ENCODE results near the gene ITGA4. TPM values are rescaled to one million over a fixed set of nuclear protein-coding genes. Genes with fewer than 3 reads are reported as not detected.

ITGA4 gene
- total RNA-seq, 1 experiment from 2014 or later = not detected

DNA sequence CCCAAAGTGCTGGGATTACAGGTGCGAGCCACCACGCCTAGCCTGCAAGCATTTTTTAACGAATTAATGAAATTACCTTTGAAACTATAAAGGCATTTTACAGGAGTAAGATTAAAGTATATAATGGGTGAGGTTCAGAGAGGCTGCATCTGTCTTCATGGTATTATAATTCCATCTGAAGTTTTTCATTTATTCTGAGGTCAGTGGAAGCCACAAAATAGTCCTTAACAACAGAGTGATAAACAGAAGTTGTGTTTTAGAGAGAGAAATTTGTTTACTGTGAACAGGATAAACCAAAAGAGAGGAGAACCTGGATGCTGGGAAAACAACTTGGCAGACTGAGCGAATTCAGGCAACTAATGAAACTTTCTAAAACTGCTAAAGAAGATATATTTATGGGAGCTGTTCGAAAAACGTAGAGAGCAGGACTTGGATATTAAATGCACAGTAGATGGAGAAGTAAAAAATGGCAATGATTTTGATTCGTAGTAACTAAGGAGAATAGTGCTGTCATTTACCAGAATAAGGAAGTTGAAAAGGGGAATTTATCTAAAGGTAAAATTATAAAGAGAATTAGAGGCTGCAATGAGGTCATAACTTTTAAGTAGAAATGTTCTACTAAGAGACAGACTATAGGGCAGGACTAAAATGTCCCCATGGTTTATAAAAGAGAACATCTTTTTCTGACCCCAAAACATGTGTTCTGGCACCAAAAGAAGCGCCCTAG, 37.9 kb upstream of the ITGA4 start:
- Mint-ChIP-seq H3K27ac (ENCODE audit: unreplicated experiment) (no peak overlapping the region), H3K27me3 (ENCODE audit: insufficient read depth, unreplicated experiment) (peaks cover 2% of the 10 kb centered on the region), H3K9me3 (ENCODE audit: unreplicated experiment) (no peaks in the 10 kb centered on the region), H3K4me1 (ENCODE audit: low read depth, unreplicated experiment) (no peaks in the 10 kb centered on the region), H3K36me3 (ENCODE audit: insufficient read depth, unreplicated experiment) (no peaks in the 10 kb centered on the region), H3K4me3 (ENCODE audit: unreplicated experiment) (no peak overlapping the region)
- ChIA-PET CTCF (no interaction called here), POLR2A (no interaction called here)
- Histone ChIP-seq H3K27me3 (replicated peaks; ENCODE audit: control insufficient read depth, insufficient read depth, low read length) (no peaks in the 10 kb centered on the region), H3K9me3 (no peaks in the 10 kb centered on the region), H3K36me3 (ENCODE audit: control insufficient read depth, insufficient read depth, low read length) (no peaks in the 10 kb centered on the region), H3K4me1 (no peaks in the 10 kb centered on the region), H3K4me3 (ENCODE audit: low read depth, low read length) (no peak overlapping the region)
- no peak for DNase-seq
- no TSS peak for BruUV-seq (replicated peaks)
- intact Hi-C loops (cut with micrococcal nuclease; ENCODE audit: unreplicated experiment) = no loop called here
- TF ChIP-seq, protein P1, sequence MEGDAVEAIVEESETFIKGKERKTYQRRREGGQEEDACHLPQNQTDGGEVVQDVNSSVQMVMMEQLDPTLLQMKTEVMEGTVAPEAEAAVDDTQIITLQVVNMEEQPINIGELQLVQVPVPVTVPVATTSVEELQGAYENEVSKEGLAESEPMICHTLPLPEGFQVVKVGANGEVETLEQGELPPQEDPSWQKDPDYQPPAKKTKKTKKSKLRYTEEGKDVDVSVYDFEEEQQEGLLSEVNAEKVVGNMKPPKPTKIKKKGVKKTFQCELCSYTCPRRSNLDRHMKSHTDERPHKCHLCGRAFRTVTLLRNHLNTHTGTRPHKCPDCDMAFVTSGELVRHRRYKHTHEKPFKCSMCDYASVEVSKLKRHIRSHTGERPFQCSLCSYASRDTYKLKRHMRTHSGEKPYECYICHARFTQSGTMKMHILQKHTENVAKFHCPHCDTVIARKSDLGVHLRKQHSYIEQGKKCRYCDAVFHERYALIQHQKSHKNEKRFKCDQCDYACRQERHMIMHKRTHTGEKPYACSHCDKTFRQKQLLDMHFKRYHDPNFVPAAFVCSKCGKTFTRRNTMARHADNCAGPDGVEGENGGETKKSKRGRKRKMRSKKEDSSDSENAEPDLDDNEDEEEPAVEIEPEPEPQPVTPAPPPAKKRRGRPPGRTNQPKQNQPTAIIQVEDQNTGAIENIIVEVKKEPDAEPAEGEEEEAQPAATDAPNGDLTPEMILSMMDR (IDR thresholded peaks at IDR 0.05; ENCODE audit: insufficient read depth in 1 of 2, low read depth in 1 of 2, low read length in 1 of 2, severe bottlenecking in 1 of 2, unreplicated experiment in 1 of 2) = no peak

DNA sequence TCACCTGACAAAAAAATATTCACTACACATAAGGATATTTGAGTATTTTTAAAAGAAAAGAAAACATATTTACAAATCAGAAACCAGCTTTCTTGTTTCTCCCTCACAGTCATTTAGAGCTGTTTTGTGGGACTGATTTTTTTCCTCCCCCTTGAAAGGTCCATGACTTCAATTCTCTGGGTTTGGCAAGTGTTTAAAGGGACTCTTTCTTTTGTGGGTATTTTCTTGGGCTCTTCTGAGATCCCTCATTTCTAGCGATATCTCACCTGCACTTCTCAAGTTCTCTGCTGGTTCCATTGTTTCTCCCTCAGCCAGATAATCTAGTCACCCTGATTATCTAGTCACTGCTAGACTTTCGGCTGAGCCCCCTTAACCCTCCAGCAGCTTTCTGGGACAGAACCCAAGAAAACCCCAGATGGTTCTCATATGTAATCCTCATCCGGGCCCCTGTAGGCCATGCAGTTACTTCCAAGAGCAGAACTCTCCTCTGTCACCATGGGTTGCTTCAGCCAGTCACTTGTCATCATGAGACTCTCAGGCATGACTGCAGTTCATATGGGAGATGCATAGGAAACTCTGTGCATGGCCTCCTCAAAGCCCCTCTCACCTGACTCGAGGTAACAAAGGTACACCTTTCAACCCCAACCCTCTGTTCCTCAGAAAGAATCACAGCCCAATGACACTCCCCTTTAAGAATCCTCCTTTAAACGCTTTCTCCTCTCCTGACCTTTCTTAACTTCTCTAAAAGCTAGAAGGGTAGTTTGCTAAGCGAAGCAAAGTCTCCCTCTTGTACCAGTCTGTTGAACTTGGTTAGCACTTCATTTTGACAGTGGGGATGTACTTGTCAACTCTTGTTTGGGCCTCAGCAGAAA, 36.7 kb upstream of the ITGA4 start:
- no peaks in the 10 kb centered on the region for H3K27me3 ChIP-seq (replicated peaks; ENCODE audit: control insufficient read depth, insufficient read depth, low read length)
- Mint-ChIP-seq H3K9me3 (ENCODE audit: unreplicated experiment) (no peaks in the 10 kb centered on the region), H3K27me3 (ENCODE audit: insufficient read depth, unreplicated experiment) (peaks cover 2% of the 10 kb centered on the region), H3K4me3 (ENCODE audit: unreplicated experiment) (no peak overlapping the region), H3K36me3 (ENCODE audit: insufficient read depth, unreplicated experiment) (no peaks in the 10 kb centered on the region), H3K27ac (ENCODE audit: unreplicated experiment) (no peak overlapping the region), H3K4me1 (ENCODE audit: low read depth, unreplicated experiment) (no peaks in the 10 kb centered on the region)
- intact Hi-C loops (cut with micrococcal nuclease; ENCODE audit: unreplicated experiment) = no loop called here
- TF ChIP-seq, protein P1 (IDR thresholded peaks at IDR 0.05; ENCODE audit: insufficient read depth in 1 of 2, low read depth in 1 of 2, low read length in 1 of 2, severe bottlenecking in 1 of 2, unreplicated experiment in 1 of 2) = no peak
- H3K4me1 ChIP-seq = no peaks in the 10 kb centered on the region
- no peak for DNase-seq
- no peaks in the 10 kb centered on the region for H3K36me3 ChIP-seq (ENCODE audit: control insufficient read depth, insufficient read depth, low read length)
- no peak overlapping the region for H3K4me3 ChIP-seq (ENCODE audit: low read depth, low read length)
- no TSS peak for BruUV-seq (replicated peaks)
- CTCF ChIA-PET = no interaction called here
- POLR2A ChIA-PET = no interaction called here
- no peaks in the 10 kb centered on the region for H3K9me3 ChIP-seq

DNA sequence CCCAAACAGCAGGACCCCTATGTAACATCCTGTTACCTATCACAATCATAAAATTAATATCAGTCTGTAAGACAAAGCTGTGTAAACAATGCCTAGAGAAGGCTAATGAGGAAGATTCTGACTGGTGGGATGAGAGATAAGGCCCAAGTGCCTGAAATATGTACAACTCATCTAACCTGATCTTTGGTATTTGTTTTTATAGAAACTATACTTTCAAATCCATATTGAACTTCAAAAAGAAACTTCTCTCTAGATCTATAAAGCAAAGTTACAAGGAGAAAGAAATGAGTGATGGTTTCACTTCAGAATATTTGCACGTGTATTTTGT, 36.1 kb upstream of the ITGA4 start:
- Mint-ChIP-seq H3K9me3 (ENCODE audit: unreplicated experiment) (no peaks in the 10 kb centered on the region), H3K4me1 (ENCODE audit: low read depth, unreplicated experiment) (no peaks in the 10 kb centered on the region), H3K4me3 (ENCODE audit: unreplicated experiment) (no peak overlapping the region), H3K36me3 (ENCODE audit: insufficient read depth, unreplicated experiment) (no peaks in the 10 kb centered on the region), H3K27me3 (ENCODE audit: insufficient read depth, unreplicated experiment) (peaks cover 2% of the 10 kb centered on the region), H3K27ac (ENCODE audit: unreplicated experiment) (no peak overlapping the region)
- POLR2A ChIA-PET = no interaction called here
- CTCF ChIA-PET = no interaction called here
- intact Hi-C loops (cut with micrococcal nuclease; ENCODE audit: unreplicated experiment) = no loop called here
- no peak overlapping the region for H3K4me3 ChIP-seq (ENCODE audit: low read depth, low read length)
- no peak for DNase-seq
- TF ChIP-seq, protein P1 (IDR thresholded peaks at IDR 0.05; ENCODE audit: insufficient read depth in 1 of 2, low read depth in 1 of 2, low read length in 1 of 2, severe bottlenecking in 1 of 2, unreplicated experiment in 1 of 2) = no peak
- H3K36me3 ChIP-seq (ENCODE audit: control insufficient read depth, insufficient read depth, low read length) = no peaks in the 10 kb centered on the region
- no peaks in the 10 kb centered on the region for H3K9me3 ChIP-seq
- no peaks in the 10 kb centered on the region for H3K27me3 ChIP-seq (replicated peaks; ENCODE audit: control insufficient read depth, insufficient read depth, low read length)
- H3K4me1 ChIP-seq = no peaks in the 10 kb centered on the region
- no TSS peak for BruUV-seq (replicated peaks)

Measured in Caco-2 (cell line).